CD4-positive, CD25-positive, alpha-beta regulatory T cell (primary cell): ENCODE results near the gene KLRC4. TPM values are rescaled to one million over a fixed set of nuclear protein-coding genes. Genes with fewer than 3 reads are reported as not detected.
"Not testable (repeated sequence)": the region's sequence is repeated elsewhere in the genome, so short reads cannot be mapped to it uniquely, and the experiment has no call there.

Source experiments
- ATAC-seq, 2 donors: fragments of 150-1000 bp; cut with Tn5 transposase; one replicate each; pipeline ENCODE4 v1.10.0; 2021; ENCODE audit warnings: low read depth in 2 of 2, moderate number of reproducible peaks in 2 of 2, moderate library complexity in 1 of 2
- DNase-seq, 3 donors: peaks; one replicate each; pipeline versions ENCODE4 v3.0.0 to v3.0.0-alpha.2; 2012 to 2022; ENCODE audit warnings: mixed read lengths in 1 of 3
- H3K27ac ChIP-seq: one replicate; pipeline ENCODE4 v1.7.0; 2013; ENCODE audit warnings: mild to moderate bottlenecking, low read length; ENCODE audit not compliant: insufficient read depth, poor library complexity, severe bottlenecking
- H3K27me3 ChIP-seq: one replicate; pipeline ENCODE4 v1.7.0; 2013; ENCODE audit warnings: low read length; ENCODE audit not compliant: control insufficient read depth, insufficient read depth
- H3K36me3 ChIP-seq: one replicate; pipeline ENCODE4 v1.7.0; 2013; ENCODE audit warnings: mild to moderate bottlenecking, low read length, moderate library complexity; ENCODE audit not compliant: control insufficient read depth, insufficient read depth
- H3K4me1 ChIP-seq: 2 replicates; pipeline ENCODE4 v1.7.0; 2013; ENCODE audit warnings: mild to moderate bottlenecking, low read length; ENCODE audit not compliant: insufficient read depth, control insufficient read depth, poor library complexity, severe bottlenecking
- H3K4me3 ChIP-seq: one replicate; pipeline ENCODE4 v1.7.0; 2013; ENCODE audit warnings: low read depth, mild to moderate bottlenecking, low read length, moderate library complexity
- H3K9me3 ChIP-seq, 2 experiments: 1 replicate in 1 of 2; 2 replicates in 1 of 2; pipeline ENCODE4 v1.7.0; 2013; ENCODE audit warnings: low read length in 2 of 2, mild to moderate bottlenecking in 1 of 2, moderate library complexity in 1 of 2; ENCODE audit not compliant: control insufficient read depth in 2 of 2
- H3K27ac Mint-ChIP-seq, 3 donors: one replicate each; pipeline ENCODE4 v1.8.0; 2020 to 2022; ENCODE audit warnings: mild to moderate bottlenecking in 3 of 3, mixed read lengths in 3 of 3, moderate library complexity in 2 of 3
- H3K27me3 Mint-ChIP-seq: one replicate; pipeline ENCODE4 v1.8.0; 2022; ENCODE audit warnings: mild to moderate bottlenecking, mixed read lengths
- H3K36me3 Mint-ChIP-seq: one replicate; pipeline ENCODE4 v1.8.0; 2020; ENCODE audit warnings: mixed read lengths
- H3K4me1 Mint-ChIP-seq, 4 donors: one replicate each; pipeline ENCODE4 v1.8.0; 2020 to 2022; ENCODE audit warnings: mixed read lengths in 4 of 4, mild to moderate bottlenecking in 1 of 4
- H3K4me3 Mint-ChIP-seq, 4 donors: one replicate each; pipeline ENCODE4 v1.8.0; 2020 to 2022; ENCODE audit warnings: mild to moderate bottlenecking in 4 of 4, mixed read lengths in 4 of 4, moderate library complexity in 3 of 4
- H3K9me3 Mint-ChIP-seq, 7 donors: one replicate each; pipeline ENCODE4 v1.8.0; 2020 to 2022; ENCODE audit warnings: mixed read lengths in 7 of 7, mild to moderate bottlenecking in 3 of 7, moderate library complexity in 2 of 7
- polyA plus RNA-seq, 4 donors: library from polyadenylated mRNA; unstranded; fragments of 300-500 nt; fragmentation: Illumina TruSeq; gene quantifications; one replicate each; pipeline ENCODE4 v1.2.3, GENCODE V29; 2021
- total RNA-seq: library from RNA; stranded (reverse); gene quantifications from one replicate; pipeline ENCODE4 v1.2.3, GENCODE V29; 2022

The KLRC4 gene
- total and polyA plus RNA-seq, 5 donors from 2014 or later, result not detected

- H3K4me3 ChIP-seq, result no peak overlapping the region
Observed at GRCh38 chr12:10388624-10389413, 20.7 kb downstream of the KLRC4 start.

GRCh38 chr12:10387498-10387897 is 22.1 kb downstream of the KLRC4 start:
- H3K9me3 ChIP-seq, H3K27me3 ChIP-seq, H3K36me3 Mint-ChIP-seq, H3K27ac Mint-ChIP-seq, DNase-seq, H3K9me3 Mint-ChIP-seq, H3K4me1 Mint-ChIP-seq, H3K4me3 ChIP-seq, H3K36me3 ChIP-seq, H3K4me1 ChIP-seq, H3K4me3 Mint-ChIP-seq, ATAC-seq, H3K27ac ChIP-seq: not testable (repeated sequence)
- peaks cover 16% of the 10 kb centered on the region for H3K27me3 Mint-ChIP-seq

More at GRCh38 chr12:10388624-10389413, 20.7 kb downstream of the KLRC4 start:
- Mint-ChIP-seq H3K4me1 (peaks cover 0 to 6% (median 2%) of the 10 kb centered on the region in 4 donors), H3K4me3 (no peak overlapping the region), H3K27ac (peak overlapping the region in 1 of 3 donors; percentile 21), H3K9me3 (no peaks in the 10 kb centered on the region), H3K36me3 (no peaks in the 10 kb centered on the region), H3K27me3 (peaks cover 9% of the 10 kb centered on the region)
- Histone ChIP-seq H3K36me3 (no peaks in the 10 kb centered on the region), H3K9me3 (no peaks in the 10 kb centered on the region), H3K27me3 (peaks cover 3% of the 10 kb centered on the region), H3K4me1 (no peaks in the 10 kb centered on the region), H3K27ac (no peak overlapping the region)
- no peak for ATAC-seq
- DNase-seq, result no peak

- Mint-ChIP-seq H3K27ac (no peak overlapping the region), H3K27me3 (peaks cover 19% of the 10 kb centered on the region), H3K4me3 (no peak overlapping the region), H3K4me1 (peaks cover 0 to 6% (median 2%) of the 10 kb centered on the region in 4 donors), H3K9me3 (no peaks in the 10 kb centered on the region), H3K36me3 (no peaks in the 10 kb centered on the region)
- Histone ChIP-seq H3K4me1 (no peaks in the 10 kb centered on the region), H3K36me3 (no peaks in the 10 kb centered on the region), H3K9me3 (no peaks in the 10 kb centered on the region), H3K27me3 (peaks cover 3% of the 10 kb centered on the region), H3K27ac (no peak overlapping the region), H3K4me3 (no peak overlapping the region)
- no peak for ATAC-seq
- no peak for DNase-seq
Observed at GRCh38 chr12:10386857-10387256, 22.7 kb downstream of the KLRC4 start.

GRCh38 chr12:10385166-10385613 is 24.4 kb downstream of the KLRC4 start:
- ATAC-seq, result no peak
- Mint-ChIP-seq H3K27ac (no peak overlapping the region), H3K4me1 (peaks cover 0 to 6% (median 2%) of the 10 kb centered on the region in 4 donors), H3K36me3 (no peaks in the 10 kb centered on the region), H3K27me3 (peaks cover 27% of the 10 kb centered on the region), H3K4me3 (no peak overlapping the region), H3K9me3 (peaks cover 0 to 4% (median 0%) of the 10 kb centered on the region in 7 donors)
- Histone ChIP-seq H3K27ac (no peak overlapping the region), H3K9me3 (no peaks in the 10 kb centered on the region), H3K4me1 (no peaks in the 10 kb centered on the region), H3K36me3 (no peaks in the 10 kb centered on the region), H3K27me3 (peaks cover 3% of the 10 kb centered on the region), H3K4me3 (no peak overlapping the region)
- DNase-seq, result no peak

- Mint-ChIP-seq H3K27ac (no peak overlapping the region), H3K36me3 (no peaks in the 10 kb centered on the region), H3K4me1 (peaks cover 0 to 1% (median 0%) of the 10 kb centered on the region in 4 donors), H3K4me3 (no peak overlapping the region), H3K9me3 (peaks cover 0 to 4% (median 0%) of the 10 kb centered on the region in 7 donors), H3K27me3 (peaks cover 23% of the 10 kb centered on the region)
- no peaks in the 10 kb centered on the region for H3K9me3 ChIP-seq
- ATAC-seq, result no peak
- peaks cover 3% of the 10 kb centered on the region for H3K27me3 ChIP-seq
- no peak overlapping the region for H3K4me3 ChIP-seq
- H3K36me3 ChIP-seq, result no peaks in the 10 kb centered on the region
- no peak overlapping the region for H3K27ac ChIP-seq
- DNase-seq, result no peak
- H3K4me1 ChIP-seq, result no peaks in the 10 kb centered on the region
Observed at GRCh38 chr12:10384191-10384590, 25.4 kb downstream of the KLRC4 start.

- no peaks in the 10 kb centered on the region for H3K4me1 Mint-ChIP-seq
- H3K9me3 Mint-ChIP-seq, result peaks cover 0 to 4% (median 0%) of the 10 kb centered on the region in 7 donors
- H3K27ac Mint-ChIP-seq, result peak overlapping the region in 1 of 3 donors; percentile 22
- peaks cover 23% of the 10 kb centered on the region for H3K27me3 Mint-ChIP-seq
- H3K4me3 Mint-ChIP-seq, result peak overlapping the region in 1 of 4 donors; percentile 62
- H3K4me1 ChIP-seq, result no peaks in the 10 kb centered on the region
- no peaks in the 10 kb centered on the region for H3K36me3 ChIP-seq
- ATAC-seq (no peak), DNase-seq (no peak)
- peaks cover 3% of the 10 kb centered on the region for H3K27me3 ChIP-seq
- H3K9me3 ChIP-seq, result no peaks in the 10 kb centered on the region
- H3K27ac ChIP-seq, result no peak overlapping the region
- H3K4me3 ChIP-seq, result no peak overlapping the region
- H3K36me3 Mint-ChIP-seq, result no peaks in the 10 kb centered on the region
Observed at GRCh38 chr12:10381928-10382628, 27.5 kb downstream of the KLRC4 start.

GRCh38 chr12:10378737-10379136 is 30.8 kb downstream of the KLRC4 start:
- not testable (repeated sequence) for H3K9me3 Mint-ChIP-seq, H3K4me3 ChIP-seq, H3K4me3 Mint-ChIP-seq, DNase-seq, H3K9me3 ChIP-seq, H3K36me3 Mint-ChIP-seq, H3K36me3 ChIP-seq, H3K27ac ChIP-seq, H3K27me3 ChIP-seq, H3K27ac Mint-ChIP-seq, H3K4me1 Mint-ChIP-seq, ATAC-seq, H3K4me1 ChIP-seq
- H3K27me3 Mint-ChIP-seq, result peaks cover 22% of the 10 kb centered on the region
